Stimulated activated CD4-positive, alpha-beta T cell treated with anti-CD3 and anti-CD28 coated beads, Interleukin-15, amount 100 ng/mL, for 48 hours (primary cell): ENCODE measurements around the gene PPP3CA.

Experiments
- DNase-seq, 2 donors: peaks; one replicate each; pipeline ENCODE4 v3.0.0-alpha.2; 2020; ENCODE audit warnings: low read depth in 2 of 2

Gene PPP3CA

DNA sequence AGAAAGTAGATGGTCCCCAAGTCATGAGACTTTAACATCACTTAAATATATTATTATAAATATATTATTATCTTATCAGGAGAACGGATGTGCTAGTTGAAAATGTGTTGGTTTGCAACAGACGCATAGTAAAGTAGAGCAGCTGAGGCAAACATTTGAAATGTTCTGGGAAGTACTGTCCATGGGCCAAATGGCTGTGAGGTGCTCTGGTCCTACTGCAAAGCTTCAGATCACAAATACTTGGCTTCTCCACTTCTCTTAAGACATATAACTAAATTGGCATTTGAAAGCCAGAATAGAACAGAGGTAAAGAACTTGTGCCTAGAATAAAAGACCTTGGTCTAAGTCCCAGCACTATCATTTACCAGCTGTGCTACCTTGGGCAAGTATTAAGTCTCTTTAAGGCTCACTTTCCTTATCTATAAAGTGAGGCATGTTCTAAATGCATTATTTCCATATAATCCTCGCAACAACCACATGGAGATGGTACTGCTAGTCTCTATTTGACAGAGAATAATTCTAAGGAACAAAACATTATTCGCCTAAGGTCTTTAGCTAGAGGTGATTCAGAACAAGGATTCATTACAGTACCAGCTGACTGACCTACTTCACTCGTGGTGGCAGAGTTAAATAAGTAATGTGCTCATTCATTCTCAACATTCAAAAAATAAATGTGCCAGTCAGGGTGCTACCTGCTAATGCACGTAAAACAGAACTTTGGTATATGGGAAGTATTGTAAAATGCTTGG lies 297.1 kb downstream of the PPP3CA start:
- no peak for DNase-seq

DNA sequence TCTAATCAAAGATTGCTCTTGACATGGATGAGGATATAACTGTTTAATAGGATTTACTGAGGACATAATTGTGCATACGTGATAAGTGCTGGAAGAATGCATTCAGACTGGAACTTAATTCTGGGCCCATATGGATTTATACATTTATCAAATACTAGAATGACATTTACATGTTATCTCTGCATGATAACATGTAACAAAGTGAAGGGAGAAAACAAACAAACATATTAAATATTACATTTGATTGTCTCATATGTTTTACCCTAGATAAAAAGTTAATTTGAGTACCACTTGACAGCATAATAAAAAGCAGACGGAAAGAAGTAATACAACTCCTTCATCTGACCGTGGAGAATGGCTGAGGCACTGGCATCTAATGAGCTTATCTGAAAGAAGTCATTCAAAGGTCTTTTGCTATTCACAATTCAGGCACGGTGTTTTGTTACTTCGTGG lies 297.8 kb downstream of the PPP3CA start:
- no peak for DNase-seq

DNA sequence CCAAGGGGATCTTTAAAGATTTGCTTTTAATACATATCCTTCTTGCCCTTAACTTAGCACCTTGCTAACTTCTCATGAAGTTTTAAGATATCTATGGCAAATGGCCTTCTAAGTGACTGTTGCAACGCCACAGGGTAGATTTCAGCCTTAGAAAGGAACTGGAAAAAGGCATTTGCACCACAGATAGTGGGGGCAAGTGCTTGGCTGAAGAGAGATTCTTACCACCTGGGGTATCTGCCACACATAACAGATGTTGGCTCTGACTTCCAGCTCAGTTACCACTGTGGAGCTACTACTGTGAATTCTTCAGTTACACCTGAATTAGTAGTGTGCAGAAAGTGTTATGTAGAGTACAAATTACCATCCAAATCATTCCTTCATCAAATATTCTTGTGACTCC lies 302.6 kb downstream of the PPP3CA start:
- DNase-seq, result no peak

DNA sequence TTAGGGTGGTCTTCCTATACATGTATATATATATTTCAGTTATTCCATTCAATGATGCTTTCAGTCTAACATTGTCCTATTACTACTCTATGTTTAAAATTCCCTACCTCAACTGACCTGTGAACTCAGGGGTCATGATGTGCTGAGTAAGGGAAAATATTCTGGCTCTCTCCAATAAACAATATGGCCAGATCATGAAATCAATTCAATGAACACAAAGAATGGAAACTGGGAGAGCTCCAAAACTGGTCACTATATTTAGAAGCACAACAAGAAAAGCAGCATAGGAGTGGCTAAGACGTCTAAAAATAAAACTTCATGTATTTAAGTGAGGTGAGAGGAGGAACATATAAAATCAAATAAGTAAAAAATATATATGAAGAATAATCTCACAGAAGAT lies 304.5 kb downstream of the PPP3CA start:
- DNase-seq, result no peak

DNA sequence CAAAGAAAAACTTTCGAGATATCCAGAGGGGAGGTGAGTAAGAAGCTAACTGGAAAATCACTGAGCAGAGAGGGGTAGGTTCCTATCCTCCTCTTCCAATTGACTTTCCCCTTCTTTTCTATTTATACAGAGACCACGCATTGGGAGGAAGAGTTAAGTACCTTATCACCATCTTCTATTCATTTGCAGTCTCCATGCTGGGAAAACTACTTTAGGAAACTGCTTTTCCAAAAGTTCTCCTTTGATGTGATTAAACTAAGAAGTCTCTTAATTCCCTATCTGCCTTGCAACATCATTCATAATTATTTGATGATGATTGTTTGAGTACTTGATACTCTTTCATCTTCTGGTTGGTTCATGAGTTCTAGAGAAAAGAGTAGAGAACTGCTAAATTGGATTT lies 306.6 kb downstream of the PPP3CA start:
- no peak for DNase-seq

DNA sequence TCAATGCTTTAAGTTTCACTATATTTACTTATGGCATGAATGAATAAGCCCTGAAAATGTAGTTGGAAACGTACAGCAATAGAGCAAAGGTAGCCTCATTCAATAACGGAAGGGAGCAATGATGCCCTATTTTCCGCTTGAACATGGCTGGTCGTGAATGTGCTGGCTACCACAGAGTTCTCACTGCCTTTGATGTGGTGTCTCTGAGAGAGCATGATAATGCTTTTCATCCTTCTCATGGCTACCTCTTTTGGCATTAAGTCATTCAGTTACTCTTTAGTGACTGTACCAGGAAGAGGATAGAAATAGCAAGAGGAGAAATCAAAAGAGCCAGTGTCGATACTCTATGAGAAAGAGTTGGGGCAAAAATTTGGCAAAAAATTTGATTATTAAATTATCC lies 308.0 kb downstream of the PPP3CA start:
- peak in 1 of 2 donors; percentile 52 for DNase-seq

DNA sequence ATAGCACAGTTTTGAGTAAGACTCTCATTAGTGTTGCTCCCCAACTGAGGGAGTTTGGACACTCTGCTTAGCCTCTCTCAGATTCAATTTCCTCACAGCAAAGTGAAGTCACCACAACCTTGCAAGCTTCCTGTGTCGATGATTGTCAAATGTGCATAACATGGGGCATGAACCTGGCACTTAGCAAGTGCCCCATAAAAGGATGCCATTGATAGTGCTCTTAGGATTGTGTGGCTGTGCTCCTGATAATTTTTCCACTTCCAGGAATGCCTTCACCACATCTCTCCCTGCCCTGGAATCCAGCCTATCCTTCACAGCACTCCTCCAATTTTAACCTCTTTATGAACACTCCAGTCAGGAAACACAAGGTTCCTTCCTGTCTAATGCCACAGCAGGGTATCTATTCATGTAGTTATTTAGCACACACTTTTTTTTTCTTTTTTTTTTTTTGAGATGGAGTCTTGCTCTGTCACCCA lies 309.4 kb downstream of the PPP3CA start:
- DNase-seq, result no peak

DNA sequence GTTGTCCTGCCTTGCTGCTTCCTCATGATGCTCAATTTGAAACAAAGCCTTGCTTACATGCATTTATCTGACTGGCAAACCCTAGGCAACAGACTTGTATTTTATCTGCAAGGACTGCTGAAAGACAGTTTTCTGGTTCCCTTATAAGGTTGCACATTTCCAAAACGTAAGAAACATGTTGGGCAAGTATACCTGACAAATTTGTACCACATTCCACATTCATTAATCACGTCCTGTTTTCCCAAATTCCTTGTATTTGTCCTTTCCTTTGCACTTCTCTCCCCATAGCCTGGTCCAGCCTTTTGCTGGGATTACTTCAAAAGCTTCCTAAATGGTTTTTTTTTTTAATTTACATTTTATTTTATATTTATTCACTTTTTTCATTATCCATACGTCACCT lies 310.1 kb downstream of the PPP3CA start:
- DNase-seq, result no peak

DNA sequence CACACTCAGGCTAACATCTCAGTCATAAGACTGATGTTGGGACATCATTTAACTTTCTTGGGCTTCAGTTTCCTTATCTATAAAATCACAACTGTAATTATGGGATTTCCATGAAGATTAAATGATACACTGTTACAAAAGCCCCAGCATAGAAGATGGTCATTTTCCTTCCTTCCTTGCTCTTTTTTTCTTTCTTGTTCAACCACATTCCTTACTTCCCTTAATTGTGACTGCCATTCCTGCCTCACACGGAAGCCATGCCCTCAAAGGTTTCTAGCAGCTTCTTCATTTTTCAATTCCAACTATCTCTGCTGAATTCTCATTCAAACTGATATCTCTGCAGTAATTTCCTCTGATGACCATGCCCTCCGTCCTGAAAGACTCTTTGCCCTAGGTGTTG lies 311.8 kb downstream of the PPP3CA start:
- DNase-seq, result no peak

DNA sequence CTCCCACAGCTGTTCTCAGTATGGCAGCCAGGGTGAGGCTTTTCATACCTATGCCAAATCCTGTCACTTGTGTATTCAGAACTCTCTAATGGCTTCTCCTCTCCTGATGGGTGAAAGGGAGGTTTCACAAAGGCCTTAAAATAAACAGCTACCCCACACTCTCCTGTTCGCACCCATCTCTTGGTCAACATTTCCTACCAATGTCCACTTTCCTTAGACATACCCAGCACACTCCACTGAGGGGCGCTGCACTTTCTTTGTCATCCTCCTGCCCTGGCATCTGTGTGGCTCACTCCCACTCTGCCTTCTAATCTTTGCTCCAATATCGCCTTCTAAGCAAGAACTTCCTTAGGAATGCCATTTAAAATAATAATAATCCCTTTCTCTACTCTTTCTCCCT lies 313.3 kb downstream of the PPP3CA start:
- no peak for DNase-seq

DNA sequence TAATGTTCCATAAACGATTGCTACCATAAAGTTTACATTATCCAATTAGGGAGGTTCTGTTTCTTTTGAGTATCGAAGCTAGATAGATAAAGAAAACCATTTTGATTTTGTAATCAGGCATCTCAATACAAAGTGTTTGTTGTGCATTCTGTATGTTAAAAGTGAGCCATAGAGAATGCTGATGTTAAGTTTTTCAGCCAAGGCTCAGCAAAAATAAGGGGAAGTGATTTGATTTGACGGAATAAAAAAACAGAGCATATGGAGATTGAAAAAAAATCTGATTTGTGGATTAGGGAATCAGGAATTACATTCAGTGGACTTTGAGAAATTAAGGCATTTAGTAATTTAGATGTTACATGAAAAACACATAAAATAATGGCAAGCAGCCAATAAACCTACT lies 314.8 kb downstream of the PPP3CA start:
- no peak for DNase-seq

DNA sequence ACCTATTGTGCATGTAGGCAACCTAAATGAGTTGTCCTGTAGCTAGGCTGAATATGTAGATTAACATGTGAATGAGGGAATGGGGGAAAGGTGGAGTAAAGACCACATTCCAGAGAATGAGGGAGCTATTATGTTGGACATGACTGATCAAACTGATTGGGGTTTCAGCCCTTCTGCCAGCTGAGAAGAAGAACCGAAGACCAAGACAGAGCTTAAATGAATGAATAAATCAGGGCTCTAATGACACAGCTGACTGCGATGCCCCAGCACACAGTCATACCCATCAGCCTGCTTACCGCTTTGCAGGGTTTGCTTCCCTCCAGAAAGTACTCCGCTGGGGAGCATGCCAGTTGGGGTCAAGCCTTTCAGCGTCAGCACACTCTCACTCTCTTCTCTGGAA lies 315.4 kb downstream of the PPP3CA start:
- DNase-seq, result no peak

DNA sequence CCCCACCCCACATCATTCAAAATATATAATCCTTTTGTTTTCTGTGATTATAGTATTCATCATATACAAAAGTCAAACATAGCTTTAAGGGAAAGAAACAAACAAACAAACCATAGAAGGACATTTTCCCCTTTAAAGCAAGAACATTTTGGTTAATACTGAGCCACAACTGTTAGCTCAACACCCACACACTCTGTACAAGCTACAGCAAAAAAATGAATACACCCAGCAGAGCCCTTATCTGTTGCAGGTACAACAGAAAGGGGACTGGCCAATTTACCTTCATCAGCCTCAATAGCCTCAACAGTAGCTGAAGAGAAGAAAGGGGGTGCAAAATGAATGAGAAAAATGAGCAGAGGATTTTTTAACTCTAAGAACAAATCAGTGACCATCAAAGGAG lies 318.4 kb downstream of the PPP3CA start:
- no peak for DNase-seq

DNA sequence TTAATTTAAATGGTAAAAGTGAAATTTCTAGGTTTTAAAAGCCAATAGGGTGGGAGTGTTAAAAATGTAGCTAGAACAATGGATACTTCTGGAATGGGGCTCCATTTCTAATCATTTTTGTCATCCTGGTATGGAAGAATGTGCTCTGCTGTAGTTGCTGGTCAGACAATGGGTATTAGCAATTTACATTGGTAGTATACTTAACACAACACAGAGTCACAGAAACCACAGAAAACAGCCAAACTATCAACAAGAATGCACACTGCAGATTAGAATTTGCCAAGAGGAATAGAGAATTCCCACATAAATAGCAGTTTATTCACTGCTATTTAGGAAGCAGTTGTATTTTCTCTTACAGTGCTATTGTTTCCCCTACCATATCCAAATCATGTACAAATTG lies 319.6 kb downstream of the PPP3CA start:
- no peak for DNase-seq

DNA sequence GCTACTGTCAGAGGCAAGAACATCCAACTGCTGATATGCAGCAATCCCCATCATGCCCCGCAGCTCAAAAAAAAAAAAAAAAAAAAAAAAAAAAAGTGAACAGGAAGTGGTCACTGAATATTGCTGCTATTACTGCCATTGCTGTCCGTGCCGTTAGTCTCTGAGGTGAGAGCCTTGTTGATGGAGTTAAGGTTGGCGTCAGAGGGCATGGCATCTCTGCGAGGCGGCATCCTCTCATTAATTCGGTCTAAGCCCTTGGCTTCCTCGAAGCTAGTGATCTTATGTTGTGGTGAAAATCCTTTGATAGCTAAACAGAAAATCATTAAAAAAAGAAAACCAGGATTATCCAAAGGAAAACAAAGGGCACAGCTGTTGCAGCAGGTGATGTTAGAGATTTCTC lies 321.6 kb downstream of the PPP3CA start:
- no peak for DNase-seq

DNA sequence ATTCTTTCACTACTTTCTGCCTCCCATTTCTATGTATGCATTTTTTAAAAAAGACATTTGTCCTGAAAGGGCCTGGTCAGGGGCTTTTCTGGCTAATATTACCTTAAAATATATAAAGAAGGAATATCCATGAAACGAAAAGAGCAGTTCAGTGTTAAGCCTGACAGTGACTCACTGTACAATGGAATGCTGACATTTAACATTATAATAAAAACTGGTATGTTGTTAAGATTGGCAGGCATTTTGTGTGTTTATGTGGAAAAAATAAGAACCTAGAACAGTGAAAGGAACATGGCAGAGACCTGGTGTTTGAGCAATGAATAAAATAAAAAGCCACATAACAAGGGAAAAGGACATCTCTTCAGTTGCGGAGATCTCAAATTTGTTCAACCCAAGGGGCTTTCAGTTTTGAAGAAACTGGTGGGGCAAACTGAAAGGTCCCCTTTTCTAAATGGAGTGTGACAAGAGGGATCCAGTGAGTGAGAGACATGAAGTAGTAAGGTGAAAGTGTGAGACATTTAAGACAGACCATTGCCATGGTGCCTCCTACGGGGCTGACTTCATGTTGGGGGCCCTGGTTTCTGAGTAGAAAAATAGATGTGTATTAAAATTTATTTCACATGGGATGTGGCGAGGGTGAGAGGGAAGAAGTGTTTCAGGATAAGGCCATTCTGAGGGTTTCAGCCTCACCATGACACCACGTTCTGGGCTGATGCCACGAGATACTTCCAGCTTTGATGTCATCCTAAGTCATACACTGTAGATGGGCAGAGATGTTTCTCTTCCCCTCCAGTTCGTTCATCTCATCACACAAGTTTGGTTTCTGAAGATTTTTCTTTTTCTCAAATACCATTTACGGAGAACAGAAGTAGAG lies 324.9 kb downstream of the PPP3CA start:
- no peak for DNase-seq

DNA sequence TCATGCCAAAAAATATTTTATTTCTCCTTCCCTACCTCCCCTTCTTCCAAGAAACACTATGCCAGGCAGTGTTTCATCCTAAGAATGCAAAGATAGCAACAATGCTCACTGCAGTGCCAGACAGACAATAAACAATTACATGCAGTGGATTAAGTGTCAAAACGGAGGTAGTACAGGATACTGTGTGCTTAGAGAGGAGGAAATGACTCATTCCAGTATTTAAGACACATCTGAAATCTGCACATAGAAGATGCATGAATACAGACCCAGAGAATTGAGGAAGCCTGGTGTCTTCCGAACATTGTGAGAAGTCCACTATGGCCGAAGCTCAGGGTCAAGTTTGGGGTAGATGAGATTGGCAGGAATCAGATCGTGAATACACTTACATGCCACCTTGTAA lies 326.4 kb downstream of the PPP3CA start:
- no peak for DNase-seq

DNA sequence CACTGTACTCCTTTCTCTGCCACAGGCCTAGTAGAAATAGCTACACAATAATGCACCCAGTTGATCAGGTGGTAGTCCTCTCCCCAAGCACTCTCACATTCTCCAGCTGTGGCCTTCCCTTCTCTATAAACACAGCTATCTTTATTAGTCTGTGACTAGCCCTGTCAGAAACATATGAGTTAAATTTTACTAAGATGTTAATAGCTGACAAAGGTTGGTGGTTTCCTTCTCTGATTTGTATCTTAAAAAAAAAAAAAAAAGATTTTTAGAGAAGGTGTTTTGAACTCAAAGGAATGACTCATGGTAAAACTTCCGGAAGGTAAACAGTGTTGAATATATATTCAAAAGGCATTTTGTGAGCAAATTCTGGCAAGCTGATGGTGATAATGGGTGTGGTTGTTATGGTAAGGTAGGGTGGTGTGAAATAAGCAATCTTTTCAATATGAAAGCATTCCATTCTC lies 327.4 kb downstream of the PPP3CA start:
- no peak for DNase-seq

DNA sequence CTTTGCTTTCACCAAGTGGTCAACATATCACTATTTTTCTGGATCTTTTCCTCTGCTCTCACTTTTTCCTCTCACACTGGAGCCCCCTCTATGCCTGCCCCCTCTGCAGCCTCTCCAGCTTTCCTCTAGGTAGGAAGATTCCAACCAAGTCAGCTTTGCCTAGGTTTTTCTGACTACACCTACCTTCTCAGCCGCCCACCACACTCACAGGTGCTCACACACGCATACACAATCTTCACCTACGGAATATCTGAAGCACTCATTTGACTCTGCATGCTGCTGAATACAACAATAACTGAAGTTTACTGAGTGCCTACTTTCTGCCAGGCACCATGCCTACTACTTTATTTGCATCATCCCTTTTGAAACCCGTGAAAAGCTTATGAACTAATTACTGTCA lies 328.0 kb downstream of the PPP3CA start:
- DNase-seq, result no peak

DNA sequence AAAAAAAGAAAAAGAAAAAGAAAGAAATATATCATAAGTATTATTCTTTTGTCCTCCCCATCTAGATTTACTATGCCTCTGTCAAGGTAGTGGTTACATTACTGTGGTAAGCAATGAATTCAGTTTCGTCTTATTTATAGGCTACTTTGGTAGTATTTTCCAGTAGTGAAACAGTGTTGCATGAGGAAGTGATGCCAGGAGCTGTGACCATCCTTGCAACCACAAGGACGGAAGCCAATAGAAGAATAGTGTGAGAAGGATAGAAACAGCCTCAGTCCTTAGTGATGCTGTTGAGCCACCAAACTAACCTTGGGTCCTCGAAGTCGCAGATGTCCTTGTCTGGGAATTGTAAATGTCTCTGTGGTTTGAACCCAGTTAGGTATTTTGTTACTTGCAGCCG lies 328.5 kb downstream of the PPP3CA start:
- DNase-seq, result no peak

DNA sequence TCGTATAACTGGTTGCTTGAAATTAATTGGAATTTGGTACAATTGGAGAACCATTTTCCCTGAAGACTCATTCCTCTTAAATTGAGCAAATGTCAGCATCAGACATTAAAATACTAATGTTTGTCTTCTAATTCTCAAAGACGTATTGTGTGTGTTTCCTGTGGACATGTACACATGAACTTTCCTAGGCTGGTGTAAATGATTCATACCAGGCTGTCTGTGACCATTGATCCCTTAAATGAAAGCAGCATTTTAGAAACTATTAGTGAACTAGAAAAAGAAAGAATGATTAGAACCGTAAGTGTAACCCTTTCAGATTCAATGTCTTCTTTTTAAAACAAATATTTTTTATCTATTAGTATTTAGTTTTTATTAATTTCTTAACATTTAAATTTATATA lies 332.9 kb downstream of the PPP3CA start:
- no peak for DNase-seq

DNA sequence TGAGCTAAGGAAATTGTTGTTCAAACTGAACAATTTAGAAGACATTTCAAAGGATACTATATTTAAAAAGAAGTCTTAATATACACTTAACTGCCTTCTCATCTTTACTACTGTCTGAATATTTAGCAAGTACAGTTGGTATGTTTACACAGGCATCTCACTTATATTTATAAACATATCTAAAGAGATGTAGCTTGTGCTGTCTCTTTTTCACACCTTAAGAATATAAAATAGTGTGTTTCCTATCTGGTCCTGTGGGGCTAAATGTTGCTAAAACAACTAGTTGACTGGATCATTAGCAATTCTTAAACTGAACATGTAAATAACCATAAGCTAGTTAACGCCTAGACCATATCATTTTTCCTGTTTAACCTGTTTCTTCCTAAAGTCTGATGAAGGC lies 336.3 kb downstream of the PPP3CA start:
- no peak for DNase-seq

DNA sequence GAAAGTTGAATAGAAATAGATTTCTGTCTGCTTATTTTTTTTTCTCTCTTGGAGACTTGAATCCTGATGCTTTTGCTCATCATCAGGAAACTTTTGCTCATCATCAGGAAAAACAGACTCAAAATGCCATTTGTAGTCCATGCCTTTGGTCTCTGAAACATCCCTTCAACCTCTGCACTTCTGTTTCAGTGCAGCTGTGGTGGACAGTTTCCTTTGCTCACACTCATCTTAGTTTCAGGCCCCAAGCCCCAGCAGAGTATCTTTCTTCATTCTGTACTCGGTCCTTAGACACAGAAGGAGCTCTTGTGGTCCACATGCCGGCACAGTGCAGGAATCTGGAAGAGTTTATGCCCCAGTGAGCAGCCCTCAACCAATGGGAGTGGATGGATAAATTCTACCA lies 337.9 kb downstream of the PPP3CA start:
- DNase-seq, result no peak
